ENCODE results near the gene PRMT3.
"Not testable (repeated sequence)": the region's sequence is repeated elsewhere in the genome, so short reads cannot be mapped to it uniquely, and the experiment has no call there.

Gene PRMT3

DNA sequence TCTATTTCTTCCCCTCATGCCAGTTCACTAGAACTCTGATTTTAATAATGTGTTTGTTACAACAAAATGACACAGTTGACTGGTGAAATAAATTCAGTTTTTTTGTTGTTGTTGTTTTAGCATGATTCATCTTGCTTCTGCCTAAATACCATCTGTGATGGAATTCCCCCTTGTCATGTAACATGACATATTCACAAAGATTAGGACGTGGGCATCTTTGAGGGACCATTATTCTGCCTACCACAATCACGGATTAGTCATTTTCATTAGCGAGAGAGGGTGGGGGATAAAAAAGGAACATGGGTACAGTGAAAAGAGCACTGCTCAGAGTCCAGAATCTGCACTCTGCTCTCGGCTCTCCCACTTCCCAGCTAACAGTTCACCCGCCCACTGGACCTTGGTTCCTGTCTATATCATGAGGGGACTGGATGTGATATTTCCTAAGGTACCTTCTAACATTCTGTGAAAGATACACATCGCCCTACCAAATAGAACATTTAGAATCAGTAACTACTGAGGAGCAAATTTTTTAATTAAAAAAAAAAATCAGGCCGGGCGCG lies 12.7 kb upstream of the PRMT3 start:
- no peak for DNase-seq

GRCh38 chr11:20376162-20376730 lies 11.3 kb upstream of the PRMT3 start:
- no peak for DNase-seq

GRCh38 chr11:20385996-20386395 lies 1.5 kb upstream of the PRMT3 start:
- not testable (repeated sequence) for DNase-seq

GRCh38 chr11:20388096-20389055 lies 860 bp downstream of the PRMT3 start:
- no peak for DNase-seq

GRCh38 chr11:20397281-20397680 lies 9.8 kb downstream of the PRMT3 start:
- peak; percentile 24 for DNase-seq

GRCh38 chr11:20399498-20399897 lies 12.0 kb downstream of the PRMT3 start:
- no peak for DNase-seq

DNA sequence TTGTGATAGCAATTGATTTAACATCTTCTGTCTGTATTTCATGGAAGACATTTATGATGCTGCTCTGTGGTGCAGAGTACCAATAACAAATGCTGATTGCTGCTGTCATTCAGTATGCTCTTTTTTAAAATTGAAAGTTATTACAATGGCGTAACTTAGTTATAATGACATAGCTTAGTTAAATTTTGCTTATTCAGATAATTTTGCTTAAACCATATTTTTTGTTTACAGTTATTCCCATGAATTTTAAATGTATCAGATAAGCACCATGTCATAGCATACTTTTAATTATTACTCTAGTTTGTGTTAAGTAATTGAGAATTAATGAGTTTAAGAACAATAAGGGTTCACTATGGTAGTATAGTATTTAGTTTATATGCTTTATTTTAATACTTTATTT lies 15.5 kb downstream of the PRMT3 start:
- no peak for DNase-seq

DNA sequence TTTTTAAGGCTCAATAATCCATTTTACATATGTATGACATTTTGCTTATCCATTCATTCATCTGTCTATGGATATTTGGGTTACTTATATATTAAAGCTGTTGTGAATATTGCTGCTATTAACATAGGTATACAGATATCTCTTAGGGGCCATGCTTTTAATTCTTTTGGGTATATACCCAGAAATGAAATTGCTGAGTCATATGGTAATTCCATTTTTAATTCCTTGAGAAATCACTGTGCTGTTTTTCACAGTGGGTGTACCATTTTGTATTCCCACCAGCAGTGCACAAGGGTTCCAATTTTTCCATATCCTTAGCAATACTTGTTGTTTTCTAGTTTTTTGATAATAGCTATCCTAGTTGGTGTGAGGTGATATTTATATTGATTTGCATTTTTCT lies 19.0 kb downstream of the PRMT3 start:
- no peak for DNase-seq

DNA sequence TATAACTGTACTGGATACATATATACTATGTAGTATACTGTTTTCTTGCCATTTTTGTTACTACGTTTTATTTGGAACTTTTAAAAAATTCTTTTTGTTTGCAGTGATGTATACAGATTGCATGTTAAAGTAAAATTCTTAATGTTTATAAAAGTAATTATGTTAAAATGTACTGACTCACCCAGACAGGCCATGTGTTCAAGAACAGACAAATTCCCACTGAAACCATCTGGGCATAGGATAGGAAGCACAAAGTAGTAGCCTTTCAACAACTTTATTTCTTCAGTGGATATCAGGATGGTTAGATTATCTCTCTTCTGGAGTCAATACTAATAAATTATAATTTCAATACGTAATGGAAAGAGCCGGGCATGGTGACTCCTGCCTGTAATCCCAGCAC lies 19.8 kb downstream of the PRMT3 start:
- DNase-seq = no peak

DNA sequence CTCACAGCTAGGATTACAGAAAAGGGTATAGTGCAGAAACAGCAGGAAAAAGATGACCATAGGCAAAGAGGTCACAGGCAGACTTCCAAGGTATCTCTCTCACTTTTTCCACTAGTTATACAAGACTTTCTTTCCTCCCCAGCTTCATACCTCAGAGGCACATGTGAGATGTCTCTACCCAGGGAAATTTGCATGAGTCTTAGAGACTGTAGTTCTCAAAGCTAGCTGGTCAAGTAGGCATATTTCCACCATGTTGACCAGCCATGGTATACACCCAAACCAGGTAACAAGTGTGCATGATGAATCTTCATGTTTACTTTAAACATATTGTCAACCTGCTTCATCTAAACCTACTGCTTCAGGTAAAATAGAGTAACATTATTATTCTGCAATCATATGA lies 27.9 kb downstream of the PRMT3 start:
- no peak for DNase-seq

- DNase-seq = no peak
Measured at GRCh38 chr11:20417771-20418170, 30.3 kb downstream of the PRMT3 start.

- no peak for DNase-seq
Measured at GRCh38 chr11:20421946-20422345, 34.4 kb downstream of the PRMT3 start.

DNA sequence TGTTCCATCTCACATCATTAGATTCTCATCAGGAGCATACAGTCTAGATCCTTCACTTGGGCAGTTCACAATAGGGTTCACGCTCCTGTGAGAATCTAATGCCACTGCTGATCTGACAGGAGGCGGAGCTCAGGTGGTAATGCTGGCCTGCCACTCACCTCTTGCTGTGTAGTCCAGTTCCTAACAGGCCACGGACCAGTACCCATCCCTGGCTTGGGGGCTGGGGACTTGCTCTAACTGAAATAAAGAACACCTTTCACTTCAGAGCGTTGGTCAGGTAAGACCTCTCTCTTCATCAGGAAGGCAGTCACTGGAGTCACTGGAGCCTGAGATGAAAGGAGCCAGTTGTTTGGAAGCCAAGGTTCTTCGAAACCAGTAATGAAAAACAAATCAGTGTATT lies 41.7 kb downstream of the PRMT3 start:
- DNase-seq = no peak

DNA sequence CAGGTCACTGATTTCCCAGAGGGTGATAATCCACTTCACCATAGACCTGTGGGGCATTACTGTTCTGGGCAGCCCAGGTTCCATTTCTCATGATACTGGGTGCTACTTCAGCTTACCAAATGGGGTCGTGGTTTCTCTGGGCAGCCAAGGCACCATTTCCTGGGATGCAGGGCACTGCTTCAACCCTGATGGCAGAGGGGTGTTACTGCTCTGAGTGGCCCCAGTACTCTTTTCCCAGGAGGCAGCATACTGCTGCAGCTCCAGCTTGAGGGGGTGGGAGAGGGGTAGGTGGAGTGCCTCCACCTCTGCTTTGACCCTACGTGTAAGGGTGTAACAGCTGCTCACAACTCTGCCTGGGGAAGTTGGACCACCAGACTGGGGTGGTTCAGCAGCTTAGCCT lies 51.1 kb downstream of the PRMT3 start:
- no peak for DNase-seq

DNA sequence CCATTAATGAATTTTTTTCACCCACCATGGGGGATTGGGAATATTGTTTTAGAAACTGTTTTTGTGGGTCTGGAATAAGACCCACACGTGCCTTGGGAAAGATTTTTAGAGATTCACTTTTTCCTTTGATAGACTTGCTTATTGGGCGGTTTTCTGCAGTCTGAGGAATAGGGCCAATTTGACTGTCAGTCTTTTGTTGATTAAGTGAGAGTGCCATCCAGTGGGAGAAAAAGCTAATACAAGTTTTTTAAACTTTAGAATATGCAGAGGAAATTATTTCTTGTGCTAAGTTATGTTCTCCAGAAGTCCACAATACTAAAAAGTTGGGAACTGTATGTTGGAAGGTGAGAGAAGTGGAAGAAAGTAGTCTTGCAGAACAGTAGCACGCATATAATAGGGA lies 56.1 kb downstream of the PRMT3 start:
- DNase-seq = no peak

GRCh38 chr11:20444535-20444934 lies 57.0 kb downstream of the PRMT3 start:
- no peak for DNase-seq

DNA sequence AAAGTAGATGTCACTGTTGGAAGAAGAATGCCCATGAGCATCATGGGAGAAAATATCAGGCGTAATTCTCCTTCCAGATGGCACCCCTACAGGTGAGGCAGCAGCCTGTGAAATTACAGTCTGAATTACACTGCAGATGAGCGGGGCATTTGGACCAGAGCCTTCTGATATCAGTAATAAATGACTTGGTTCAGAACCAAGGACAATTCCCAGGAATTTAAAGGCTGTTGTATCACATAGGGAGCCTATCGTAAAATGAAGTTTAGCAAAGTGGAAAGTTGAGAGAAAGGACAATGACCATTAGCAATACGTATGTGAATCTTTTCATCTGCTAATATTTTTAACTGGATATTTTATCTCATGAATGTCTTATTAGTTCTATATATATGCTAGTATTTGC lies 61.3 kb downstream of the PRMT3 start:
- DNase-seq = no peak

DNA sequence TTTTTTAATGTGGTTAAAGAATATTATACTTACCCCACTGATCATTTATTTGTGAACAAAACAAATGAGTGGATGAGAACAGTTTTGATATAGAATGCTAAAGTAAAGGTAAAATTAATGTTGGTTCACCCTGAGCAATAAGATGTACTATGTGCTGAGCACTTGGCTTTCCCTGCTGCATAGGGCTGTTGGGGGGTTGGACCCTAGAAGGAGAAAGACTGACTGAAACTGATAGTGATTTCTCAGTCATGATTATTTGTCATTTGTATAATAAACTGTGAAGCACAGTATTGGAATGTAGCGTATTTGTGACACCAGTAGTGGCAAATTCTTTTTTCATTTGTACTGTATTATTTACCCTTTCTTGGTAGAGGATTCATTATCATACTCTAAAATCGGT lies 63.3 kb downstream of the PRMT3 start:
- DNase-seq = no peak

- no peak for DNase-seq
Measured at GRCh38 chr11:20451568-20451967, 64.1 kb downstream of the PRMT3 start.

GRCh38 chr11:20452585-20452984 lies 65.1 kb downstream of the PRMT3 start:
- DNase-seq = no peak

- DNase-seq = no peak
Measured at GRCh38 chr11:20453657-20454316, 66.3 kb downstream of the PRMT3 start.

GRCh38 chr11:20457001-20457799 lies 69.7 kb downstream of the PRMT3 start:
- DNase-seq = no peak

All from NCI-H2081 treated with DMSO at 0.1 percent for 48 hours (cell line).